ENCODE results near the gene GAP43. TPM values are rescaled to one million over a fixed set of nuclear protein-coding genes. Genes with fewer than 3 reads are reported as not detected.

The GAP43 gene
- total RNA-seq, 1 donor from 2014 or later = 42.9 TPM

DNA sequence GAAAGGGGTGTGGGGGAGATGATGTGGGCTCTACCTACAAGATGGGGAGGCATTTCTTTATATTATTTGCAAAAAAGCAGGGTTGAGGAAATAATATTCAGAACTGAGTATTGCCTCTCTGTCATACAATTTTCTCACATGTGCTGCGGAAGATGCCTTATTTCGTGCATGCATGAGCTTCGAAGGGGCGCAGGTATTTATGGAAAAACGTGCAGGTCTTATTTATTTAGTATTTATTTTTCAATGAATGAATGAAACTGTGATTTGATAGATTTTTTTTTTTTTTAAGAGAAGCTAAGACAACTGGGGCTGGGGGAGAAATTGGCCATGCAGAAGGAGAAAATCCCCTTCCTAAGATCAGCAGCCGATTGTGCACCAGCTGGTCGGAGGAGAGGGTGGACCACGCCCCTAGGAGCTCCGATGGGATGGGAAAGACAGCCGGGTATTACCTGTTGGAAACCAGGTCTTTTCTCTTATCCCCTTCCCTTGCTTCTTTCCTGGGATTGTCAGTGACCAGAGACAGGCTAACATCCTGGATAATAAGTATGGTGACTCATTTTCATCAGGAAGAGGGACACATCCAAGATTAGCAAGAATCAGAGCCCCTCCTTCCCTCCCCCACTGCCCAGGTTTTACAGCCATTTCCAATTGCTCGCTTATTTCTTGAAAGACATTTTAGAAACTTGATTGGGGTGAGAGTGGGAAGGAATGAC, 875 bp downstream of the GAP43 start:
- TF ChIP-seq, protein P1, sequence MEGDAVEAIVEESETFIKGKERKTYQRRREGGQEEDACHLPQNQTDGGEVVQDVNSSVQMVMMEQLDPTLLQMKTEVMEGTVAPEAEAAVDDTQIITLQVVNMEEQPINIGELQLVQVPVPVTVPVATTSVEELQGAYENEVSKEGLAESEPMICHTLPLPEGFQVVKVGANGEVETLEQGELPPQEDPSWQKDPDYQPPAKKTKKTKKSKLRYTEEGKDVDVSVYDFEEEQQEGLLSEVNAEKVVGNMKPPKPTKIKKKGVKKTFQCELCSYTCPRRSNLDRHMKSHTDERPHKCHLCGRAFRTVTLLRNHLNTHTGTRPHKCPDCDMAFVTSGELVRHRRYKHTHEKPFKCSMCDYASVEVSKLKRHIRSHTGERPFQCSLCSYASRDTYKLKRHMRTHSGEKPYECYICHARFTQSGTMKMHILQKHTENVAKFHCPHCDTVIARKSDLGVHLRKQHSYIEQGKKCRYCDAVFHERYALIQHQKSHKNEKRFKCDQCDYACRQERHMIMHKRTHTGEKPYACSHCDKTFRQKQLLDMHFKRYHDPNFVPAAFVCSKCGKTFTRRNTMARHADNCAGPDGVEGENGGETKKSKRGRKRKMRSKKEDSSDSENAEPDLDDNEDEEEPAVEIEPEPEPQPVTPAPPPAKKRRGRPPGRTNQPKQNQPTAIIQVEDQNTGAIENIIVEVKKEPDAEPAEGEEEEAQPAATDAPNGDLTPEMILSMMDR (conservative IDR thresholded peaks at IDR 0.05) = no peak
- DNase-seq (ENCODE audit: low read depth, low spot score) = no peak
- Mint-ChIP-seq H3K36me3 (ENCODE audit: low read depth) (no peaks in the 10 kb centered on the region), H3K4me3 (peak overlapping the region; percentile 92), H3K9me3 (no peaks in the 10 kb centered on the region), H3K27me3 (ENCODE audit: low read depth) (peaks cover 28% of the 10 kb centered on the region), H3K4me1 (peaks cover 39% of the 10 kb centered on the region), H3K27ac (ENCODE audit: unreplicated experiment) (no peak overlapping the region)

DNA sequence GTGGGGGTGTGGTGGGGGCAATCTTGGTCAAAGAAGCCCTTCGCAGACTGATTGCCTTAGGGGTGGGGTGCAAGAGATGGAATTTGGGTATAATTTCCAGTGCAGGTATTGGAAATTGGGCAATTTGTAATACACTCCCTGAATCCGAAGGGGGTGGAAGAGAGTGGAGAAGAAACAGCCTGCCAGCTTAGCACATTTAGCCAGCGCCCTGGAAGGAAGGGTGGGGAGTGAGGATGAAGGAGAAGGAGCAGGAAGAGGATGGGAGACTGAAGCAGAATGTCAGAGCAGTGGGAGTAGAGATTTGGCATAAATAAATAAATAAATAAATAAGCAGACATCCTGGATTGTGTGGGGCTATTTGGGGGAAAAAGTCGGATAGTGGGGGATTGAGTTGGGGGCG, 1.6 kb downstream of the GAP43 start:
- H3K9me3 Mint-ChIP-seq = no peaks in the 10 kb centered on the region
- H3K4me1 Mint-ChIP-seq = peaks cover 39% of the 10 kb centered on the region
- H3K36me3 Mint-ChIP-seq (ENCODE audit: low read depth) = no peaks in the 10 kb centered on the region
- no peak overlapping the region for H3K27ac Mint-ChIP-seq (ENCODE audit: unreplicated experiment)
- TF ChIP-seq, protein P1 (conservative IDR thresholded peaks at IDR 0.05) = no peak
- no peak for DNase-seq (ENCODE audit: low read depth, low spot score)
- H3K4me3 Mint-ChIP-seq = peak overlapping the region; percentile 92
- peaks cover 28% of the 10 kb centered on the region for H3K27me3 Mint-ChIP-seq (ENCODE audit: low read depth)

DNA sequence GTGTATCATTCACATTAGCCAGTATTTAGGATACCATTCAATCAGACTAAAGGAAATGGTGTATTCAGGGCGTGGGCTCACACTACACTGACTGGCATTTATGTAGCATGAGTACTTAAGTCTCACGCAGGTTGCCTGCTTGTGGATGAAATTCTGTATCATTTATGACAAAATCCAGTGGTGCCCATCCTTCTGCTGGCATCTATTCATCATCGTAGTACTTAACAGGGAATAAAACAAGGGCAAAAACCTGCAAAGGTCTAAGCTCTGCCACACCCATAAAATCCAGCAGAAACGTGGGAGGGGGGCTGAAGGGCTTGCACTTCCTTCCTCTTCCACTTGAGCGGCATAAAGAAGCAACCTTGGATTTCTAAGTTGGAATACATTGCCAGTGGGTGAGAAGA, 2.7 kb downstream of the GAP43 start:
- no peak overlapping the region for H3K27ac Mint-ChIP-seq (ENCODE audit: unreplicated experiment)
- no peaks in the 10 kb centered on the region for H3K36me3 Mint-ChIP-seq (ENCODE audit: low read depth)
- H3K9me3 Mint-ChIP-seq = no peaks in the 10 kb centered on the region
- TF ChIP-seq, protein P1 (conservative IDR thresholded peaks at IDR 0.05) = no peak
- no peak for DNase-seq (ENCODE audit: low read depth, low spot score)
- H3K4me3 Mint-ChIP-seq = peak overlapping the region; percentile 28
- peaks cover 39% of the 10 kb centered on the region for H3K4me1 Mint-ChIP-seq
- peaks cover 28% of the 10 kb centered on the region for H3K27me3 Mint-ChIP-seq (ENCODE audit: low read depth)

DNA sequence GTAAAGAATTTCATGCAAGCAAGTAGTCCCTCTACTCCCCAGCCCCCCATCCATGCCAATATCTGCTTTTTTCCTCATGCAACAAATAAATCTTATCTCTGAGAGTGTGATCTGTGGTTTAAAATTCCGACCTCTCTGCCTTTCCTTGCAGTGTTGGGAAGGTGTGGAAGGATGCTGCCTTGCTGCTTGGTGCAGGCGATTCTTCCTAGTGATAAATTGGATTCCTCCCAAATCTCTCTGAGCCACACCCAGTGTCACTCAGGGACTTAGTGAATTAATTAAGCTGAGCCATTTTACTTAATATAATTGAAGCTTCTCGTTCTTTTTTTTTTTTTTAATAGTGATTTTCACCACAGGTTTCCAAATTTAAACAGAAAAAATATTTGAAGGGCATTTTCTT, 3.4 kb downstream of the GAP43 start:
- no peak overlapping the region for H3K27ac Mint-ChIP-seq (ENCODE audit: unreplicated experiment)
- H3K36me3 Mint-ChIP-seq (ENCODE audit: low read depth) = no peaks in the 10 kb centered on the region
- no peak for DNase-seq (ENCODE audit: low read depth, low spot score)
- TF ChIP-seq, protein P1 (conservative IDR thresholded peaks at IDR 0.05) = no peak
- peaks cover 28% of the 10 kb centered on the region for H3K27me3 Mint-ChIP-seq (ENCODE audit: low read depth)
- peaks cover 39% of the 10 kb centered on the region for H3K4me1 Mint-ChIP-seq
- no peaks in the 10 kb centered on the region for H3K9me3 Mint-ChIP-seq
- peak overlapping the region; percentile 36 for H3K4me3 Mint-ChIP-seq

DNA sequence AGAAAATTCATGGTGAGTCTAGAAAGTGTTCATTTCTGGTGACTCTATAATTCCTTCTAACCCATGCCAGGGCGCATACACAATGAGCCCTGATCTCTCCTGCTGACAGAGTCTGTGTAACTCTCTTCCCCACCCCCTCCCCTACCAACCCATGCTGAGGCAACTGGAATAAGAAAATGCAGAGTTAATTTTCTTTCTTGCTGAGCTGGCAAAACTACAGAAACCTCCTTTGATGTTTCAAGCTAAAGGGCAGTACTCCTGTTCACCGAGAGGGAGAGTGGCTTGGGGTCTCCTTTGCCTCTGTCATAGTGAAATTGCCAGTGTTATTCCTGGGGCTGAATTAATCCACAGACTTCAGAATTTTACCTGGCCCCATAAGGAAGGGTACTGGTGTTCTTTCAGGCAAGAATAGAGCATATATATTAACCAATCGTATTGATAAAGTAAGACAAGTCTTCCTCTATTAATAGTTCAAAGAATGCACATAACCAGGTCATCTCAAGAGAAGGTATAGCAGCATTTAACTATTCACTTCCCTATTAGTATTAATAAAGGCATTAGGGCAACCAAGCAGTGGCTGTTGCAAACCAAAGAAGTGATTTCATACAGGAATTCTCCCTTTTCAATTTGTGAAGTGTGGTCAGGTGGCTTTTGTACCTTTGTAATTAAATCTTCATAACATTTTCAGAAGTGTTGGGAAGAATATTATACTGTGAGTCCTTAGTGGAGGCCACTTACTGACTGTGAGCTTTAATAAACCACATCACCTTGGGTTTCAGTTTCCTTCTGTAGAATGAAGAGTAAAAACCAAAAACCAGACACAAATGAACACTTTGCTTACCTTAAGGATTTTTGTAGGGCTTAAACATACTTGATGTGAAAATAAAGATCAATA, 4.1 kb downstream of the GAP43 start:
- Mint-ChIP-seq H3K9me3 (no peaks in the 10 kb centered on the region), H3K4me3 (peak overlapping the region; percentile 36), H3K27me3 (ENCODE audit: low read depth) (peaks cover 28% of the 10 kb centered on the region), H3K36me3 (ENCODE audit: low read depth) (no peaks in the 10 kb centered on the region), H3K27ac (ENCODE audit: unreplicated experiment) (no peak overlapping the region), H3K4me1 (peaks cover 39% of the 10 kb centered on the region)
- TF ChIP-seq, protein P1 (conservative IDR thresholded peaks at IDR 0.05) = no peak
- no peak for DNase-seq (ENCODE audit: low read depth, low spot score)

Measured in neural crest cell (in vitro differentiated cells).